HUES64 (cell line): ENCODE results near the gene ZSCAN12.
A peak's percentile ranks its signal among the peaks of the same experiment; 100 is the strongest.
"Not testable (repeated sequence)": the region's sequence is repeated elsewhere in the genome, so short reads cannot be mapped to it uniquely, and the experiment has no call there.

Experiments used
- H3K27ac ChIP-seq: 2 replicates; pipeline ENCODE4 v1.7.0; 2013; ENCODE audit warnings: low read depth, low read length, inconsistent platforms
- H3K27me3 ChIP-seq: 2 replicates; pipeline ENCODE4 v1.6.1; 2013; ENCODE audit warnings: mild to moderate bottlenecking, low read length; ENCODE audit not compliant: insufficient read depth
- H3K36me3 ChIP-seq: 2 replicates; pipeline ENCODE4 v1.6.1; 2013; ENCODE audit warnings: mild to moderate bottlenecking, low read length; ENCODE audit not compliant: insufficient read depth
- H3K4me1 ChIP-seq: 2 replicates; pipeline ENCODE4 v1.6.1; 2013; ENCODE audit warnings: mild to moderate bottlenecking, low read length, moderate library complexity; ENCODE audit not compliant: insufficient read depth
- H3K4me3 ChIP-seq: 2 replicates; pipeline ENCODE4 v1.5.1; 2013; ENCODE audit warnings: mild to moderate bottlenecking, low read length, moderate library complexity
- H3K9ac ChIP-seq: 2 replicates; pipeline ENCODE4 v1.6.1; 2013; ENCODE audit warnings: mild to moderate bottlenecking, low read depth, low read length
- H3K9me3 ChIP-seq: 2 replicates; pipeline ENCODE4 v1.6.1; 2013; ENCODE audit warnings: low read depth, low read length; ENCODE audit not compliant: insufficient read depth
- WGBS: fragments of 150-250, 120-280 bp; methylation state at CpG from one replicate; pipeline ENCODE4 v1.1.7; 2013; ENCODE audit warnings: missing lambda C conversion rate; 5-methylcytosine and 5-hydroxymethylcytosine counted together

ZSCAN12 gene

GRCh38 chr6:28371280-28371679, 28.3 kb downstream of the ZSCAN12 start:
- no peak overlapping the region for H3K4me3 ChIP-seq
- H3K27ac ChIP-seq = no peak overlapping the region
- no peaks in the 10 kb centered on the region for H3K4me1 ChIP-seq
- no peaks in the 10 kb centered on the region for H3K27me3 ChIP-seq
- WGBS = 93% methylated on average over 1 of the region's 1 CpG
- no peak overlapping the region for H3K9ac ChIP-seq
- no peaks in the 10 kb centered on the region for H3K9me3 ChIP-seq
- H3K36me3 ChIP-seq = peaks cover 4% of the 10 kb centered on the region

GRCh38 chr6:28370440-28370839, 29.1 kb downstream of the ZSCAN12 start:
- H3K9me3 ChIP-seq = no peaks in the 10 kb centered on the region
- H3K4me3 ChIP-seq = no peak overlapping the region
- no peaks in the 10 kb centered on the region for H3K27me3 ChIP-seq
- H3K9ac ChIP-seq = no peak overlapping the region
- no peaks in the 10 kb centered on the region for H3K4me1 ChIP-seq
- 92% methylated on average over 2 of the region's 2 CpGs for WGBS
- peaks cover 13% of the 10 kb centered on the region for H3K36me3 ChIP-seq
- H3K27ac ChIP-seq = no peak overlapping the region

GRCh38 chr6:28369463-28369862, 30.1 kb downstream of the ZSCAN12 start:
- 96% methylated on average over 3 of the region's 3 CpGs for WGBS
- Histone ChIP-seq H3K9ac (no peak overlapping the region), H3K4me3 (no peak overlapping the region), H3K9me3 (no peaks in the 10 kb centered on the region), H3K27ac (no peak overlapping the region), H3K4me1 (no peaks in the 10 kb centered on the region), H3K27me3 (no peaks in the 10 kb centered on the region), H3K36me3 (peaks cover 22% of the 10 kb centered on the region)

GRCh38 chr6:28368522-28368921, 31.0 kb downstream of the ZSCAN12 start:
- no peaks in the 10 kb centered on the region for H3K27me3 ChIP-seq
- H3K9ac ChIP-seq = no peak overlapping the region
- H3K9me3 ChIP-seq = no peaks in the 10 kb centered on the region
- H3K36me3 ChIP-seq = peaks cover 31% of the 10 kb centered on the region
- WGBS = 100% methylated on average over 4 of the region's 4 CpGs
- H3K27ac ChIP-seq = no peak overlapping the region
- no peaks in the 10 kb centered on the region for H3K4me1 ChIP-seq
- no peak overlapping the region for H3K4me3 ChIP-seq

GRCh38 chr6:28365590-28365989, 34.0 kb downstream of the ZSCAN12 start:
- not testable (repeated sequence) for H3K9me3 ChIP-seq
- H3K36me3 ChIP-seq = peaks cover 53% of the 10 kb centered on the region
- WGBS = 91% methylated on average over 4 of the region's 4 CpGs

GRCh38 chr6:28360961-28361360, 38.6 kb downstream of the ZSCAN12 start:
- H3K4me3 ChIP-seq = no peak overlapping the region
- no peaks in the 10 kb centered on the region for H3K27me3 ChIP-seq
- H3K36me3 ChIP-seq = peaks cover 58% of the 10 kb centered on the region
- WGBS = 100% methylated on average over 1 of the region's 2 CpGs
- peaks cover under 1% of the 10 kb centered on the region; the same call in 1 of the 2 replicates for H3K4me1 ChIP-seq
- no peak overlapping the region for H3K9ac ChIP-seq
- 0 out of 2 replicates have a peak, but pooled peaks cover 7% of the 10 kb centered on the region for H3K9me3 ChIP-seq
- no peak overlapping the region for H3K27ac ChIP-seq

More at GRCh38 chr6:28365590-28365989, 34.0 kb downstream of the ZSCAN12 start:
- H3K9ac ChIP-seq, H3K27me3 ChIP-seq, H3K27ac ChIP-seq, H3K4me1 ChIP-seq, H3K4me3 ChIP-seq: not testable (repeated sequence)

GRCh38 chr6:28359562-28359961, 40.0 kb downstream of the ZSCAN12 start:
- H3K4me1 ChIP-seq, H3K4me3 ChIP-seq, H3K27ac ChIP-seq, H3K9ac ChIP-seq, H3K9me3 ChIP-seq, H3K27me3 ChIP-seq: not testable (repeated sequence)
- 97% methylated on average over 13 of the region's 16 CpGs for whole genome bisulfite sequencing
- peaks cover 45% of the 10 kb centered on the region for H3K36me3 ChIP-seq

GRCh38 chr6:28357036-28357435, 42.5 kb downstream of the ZSCAN12 start:
- 0 out of 2 replicates have a peak, but pooled peaks cover 11% of the 10 kb centered on the region for H3K9me3 ChIP-seq
- H3K9ac ChIP-seq = no peak overlapping the region
- no peaks in the 10 kb centered on the region for H3K27me3 ChIP-seq
- H3K4me1 ChIP-seq = peaks cover 3% of the 10 kb centered on the region; the same call in 1 of the 2 replicates
- no peak overlapping the region for H3K4me3 ChIP-seq
- H3K27ac ChIP-seq = no peak overlapping the region
- peaks cover 26% of the 10 kb centered on the region for H3K36me3 ChIP-seq
- 90% methylated on average over 6 of the region's 6 CpGs for WGBS

GRCh38 chr6:28356666-28357020, 42.9 kb downstream of the ZSCAN12 start:
- Histone ChIP-seq H3K27me3 (no peaks in the 10 kb centered on the region), H3K27ac (peak overlapping the region; percentile 39), H3K4me3 (peak overlapping the region; percentile 50; the same call in 1 of the 2 replicates), H3K9ac (0 out of 2 replicates have a peak overlapping the region, but pooled peaks have one; percentile 37), H3K36me3 (peaks cover 25% of the 10 kb centered on the region), H3K9me3 (0 out of 2 replicates have a peak, but pooled peaks cover 11% of the 10 kb centered on the region), H3K4me1 (peaks cover 3% of the 10 kb centered on the region; the same call in 1 of the 2 replicates)
- 92% methylated on average over 7 of the region's 7 CpGs for WGBS

GRCh38 chr6:28355743-28356665, 43.5 kb downstream of the ZSCAN12 start:
- Histone ChIP-seq H3K27me3 (no peaks in the 10 kb centered on the region), H3K36me3 (peaks cover 19% of the 10 kb centered on the region), H3K27ac (peak overlapping the region; percentile 39), H3K9ac (peak overlapping the region; percentile 37), H3K9me3 (0 out of 2 replicates have a peak, but pooled peaks cover 11% of the 10 kb centered on the region), H3K4me3 (peak overlapping the region; percentile 50), H3K4me1 (peaks cover 6% of the 10 kb centered on the region; the same call in 1 of the 2 replicates)
- 21% methylated on average over 19 of the region's 19 CpGs for WGBS

- Histone ChIP-seq H3K4me1 (peaks cover 10% of the 10 kb centered on the region; the same call in 1 of the 2 replicates), H3K9me3 (0 out of 2 replicates have a peak, but pooled peaks cover 11% of the 10 kb centered on the region), H3K27ac (no peak overlapping the region), H3K4me3 (no peak overlapping the region), H3K27me3 (no peaks in the 10 kb centered on the region), H3K36me3 (peaks cover 12% of the 10 kb centered on the region), H3K9ac (no peak overlapping the region)
- WGBS = 92% methylated on average over 10 of the region's 10 CpGs
These were observed 44.6 kb downstream of the ZSCAN12 start for GRCh38 chr6:28354688-28355554.
